Measurements from ENCODE around the gene TSNAXIP1. TPM values are rescaled to one million over a fixed set of nuclear protein-coding genes. Genes with fewer than 3 reads are reported as not detected.
"Not testable (repeated sequence)": the region's sequence is repeated elsewhere in the genome, so short reads cannot be mapped to it uniquely, and the experiment has no call there.

Gene TSNAXIP1
- total and polyA plus RNA-seq, 9 of the 15 experiments (the other 6 are each of a cell fraction or from before 2014, with no cell fraction given) = 0.03 to 0.24 (median 0.11) TPM; not detected in 4

DNA sequence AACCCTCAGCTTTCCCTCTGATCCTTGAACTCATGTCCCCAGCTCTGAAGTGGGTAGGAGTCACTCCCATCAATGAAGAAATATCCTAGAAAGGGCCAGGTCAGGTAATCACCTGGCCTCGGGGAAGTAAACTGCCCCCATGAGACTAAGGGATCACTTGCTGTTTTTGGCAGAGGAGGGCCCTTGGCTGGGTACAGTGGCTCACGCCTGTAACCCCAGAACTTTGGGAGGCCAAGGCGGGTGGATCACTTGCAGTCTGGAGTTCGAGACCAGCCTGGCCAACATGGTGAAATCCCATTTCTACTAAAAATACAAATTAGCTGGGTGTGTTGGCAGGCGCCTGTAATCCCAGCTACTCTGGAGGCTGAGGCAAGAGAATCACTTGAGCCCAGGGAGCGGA is 57.4 kb downstream of the TSNAXIP1 start:
- intact Hi-C loops (cut with micrococcal nuclease) = not testable (repeated sequence)
- 89% methylated on average over 5 of the region's 6 CpGs for WGBS (ENCODE audit: insufficient coverage, low coverage, missing lambda C conversion rate)

DNA sequence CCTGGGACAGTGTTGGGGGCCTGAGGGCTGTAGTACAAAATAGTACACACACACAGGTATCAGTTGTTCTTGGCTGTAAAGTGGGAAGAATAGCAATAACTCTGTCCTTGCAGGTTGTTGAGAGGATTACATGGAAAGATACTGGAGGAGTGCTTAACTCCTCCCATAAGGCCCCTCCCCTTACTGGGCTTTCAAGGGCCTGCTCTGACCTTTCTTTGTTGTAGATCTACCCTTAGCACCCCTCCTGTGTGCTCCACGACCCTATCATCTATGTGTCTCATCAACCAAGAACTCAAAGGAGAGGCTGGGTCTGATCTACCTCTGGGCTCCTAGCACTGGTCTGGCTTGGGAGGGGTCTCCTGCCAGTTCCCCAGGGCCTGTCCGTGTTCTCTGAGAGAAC is 57.9 kb downstream of the TSNAXIP1 start:
- POLR2A ChIA-PET = interaction anchor here (0.7 kb wide), 1 partner anchor 12 kb away, joined by 3 read pairs; no protein-coding TSS in a partner anchor
- peaks cover 84% of the 10 kb centered on the region; the same call in 2 of the 3 replicates for H3K36me3 ChIP-seq (ENCODE audit: control insufficient read depth, insufficient read depth, low read length)
- WGBS (ENCODE audit: insufficient coverage, low coverage, missing lambda C conversion rate) = 60% methylated on average over 2 of the region's 2 CpGs
- no peak for TF ChIP-seq SREBF2 (CRISPR knock-in tag; IDR thresholded peaks at IDR 0.05)
- no peak for TF ChIP-seq RBM39 (optimal IDR thresholded peaks at IDR 0.05; ENCODE audit: low read depth, low read length)
- no peak for TF ChIP-seq ZNF3 (CRISPR knock-in tag; IDR thresholded peaks at IDR 0.05)
- TF ChIP-seq ZZZ3 (IDR thresholded peaks at IDR 0.05) = no peak
- TF ChIP-seq, protein P1, sequence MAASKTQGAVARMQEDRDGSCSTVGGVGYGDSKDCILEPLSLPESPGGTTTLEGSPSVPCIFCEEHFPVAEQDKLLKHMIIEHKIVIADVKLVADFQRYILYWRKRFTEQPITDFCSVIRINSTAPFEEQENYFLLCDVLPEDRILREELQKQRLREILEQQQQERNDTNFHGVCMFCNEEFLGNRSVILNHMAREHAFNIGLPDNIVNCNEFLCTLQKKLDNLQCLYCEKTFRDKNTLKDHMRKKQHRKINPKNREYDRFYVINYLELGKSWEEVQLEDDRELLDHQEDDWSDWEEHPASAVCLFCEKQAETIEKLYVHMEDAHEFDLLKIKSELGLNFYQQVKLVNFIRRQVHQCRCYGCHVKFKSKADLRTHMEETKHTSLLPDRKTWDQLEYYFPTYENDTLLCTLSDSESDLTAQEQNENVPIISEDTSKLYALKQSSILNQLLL (CRISPR knock-in tag; IDR thresholded peaks at IDR 0.05; ENCODE audit: borderline replicate concordance) = no peak
- TF ChIP-seq, protein P2, sequence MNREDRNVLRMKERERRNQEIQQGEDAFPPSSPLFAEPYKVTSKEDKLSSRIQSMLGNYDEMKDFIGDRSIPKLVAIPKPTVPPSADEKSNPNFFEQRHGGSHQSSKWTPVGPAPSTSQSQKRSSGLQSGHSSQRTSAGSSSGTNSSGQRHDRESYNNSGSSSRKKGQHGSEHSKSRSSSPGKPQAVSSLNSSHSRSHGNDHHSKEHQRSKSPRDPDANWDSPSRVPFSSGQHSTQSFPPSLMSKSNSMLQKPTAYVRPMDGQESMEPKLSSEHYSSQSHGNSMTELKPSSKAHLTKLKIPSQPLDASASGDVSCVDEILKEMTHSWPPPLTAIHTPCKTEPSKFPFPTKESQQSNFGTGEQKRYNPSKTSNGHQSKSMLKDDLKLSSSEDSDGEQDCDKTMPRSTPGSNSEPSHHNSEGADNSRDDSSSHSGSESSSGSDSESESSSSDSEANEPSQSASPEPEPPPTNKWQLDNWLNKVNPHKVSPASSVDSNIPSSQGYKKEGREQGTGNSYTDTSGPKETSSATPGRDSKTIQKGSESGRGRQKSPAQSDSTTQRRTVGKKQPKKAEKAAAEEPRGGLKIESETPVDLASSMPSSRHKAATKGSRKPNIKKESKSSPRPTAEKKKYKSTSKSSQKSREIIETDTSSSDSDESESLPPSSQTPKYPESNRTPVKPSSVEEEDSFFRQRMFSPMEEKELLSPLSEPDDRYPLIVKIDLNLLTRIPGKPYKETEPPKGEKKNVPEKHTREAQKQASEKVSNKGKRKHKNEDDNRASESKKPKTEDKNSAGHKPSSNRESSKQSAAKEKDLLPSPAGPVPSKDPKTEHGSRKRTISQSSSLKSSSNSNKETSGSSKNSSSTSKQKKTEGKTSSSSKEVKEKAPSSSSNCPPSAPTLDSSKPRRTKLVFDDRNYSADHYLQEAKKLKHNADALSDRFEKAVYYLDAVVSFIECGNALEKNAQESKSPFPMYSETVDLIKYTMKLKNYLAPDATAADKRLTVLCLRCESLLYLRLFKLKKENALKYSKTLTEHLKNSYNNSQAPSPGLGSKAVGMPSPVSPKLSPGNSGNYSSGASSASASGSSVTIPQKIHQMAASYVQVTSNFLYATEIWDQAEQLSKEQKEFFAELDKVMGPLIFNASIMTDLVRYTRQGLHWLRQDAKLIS (CRISPR knock-in tag; IDR thresholded peaks at IDR 0.05) = no peak
- TF ChIP-seq, protein P3, sequence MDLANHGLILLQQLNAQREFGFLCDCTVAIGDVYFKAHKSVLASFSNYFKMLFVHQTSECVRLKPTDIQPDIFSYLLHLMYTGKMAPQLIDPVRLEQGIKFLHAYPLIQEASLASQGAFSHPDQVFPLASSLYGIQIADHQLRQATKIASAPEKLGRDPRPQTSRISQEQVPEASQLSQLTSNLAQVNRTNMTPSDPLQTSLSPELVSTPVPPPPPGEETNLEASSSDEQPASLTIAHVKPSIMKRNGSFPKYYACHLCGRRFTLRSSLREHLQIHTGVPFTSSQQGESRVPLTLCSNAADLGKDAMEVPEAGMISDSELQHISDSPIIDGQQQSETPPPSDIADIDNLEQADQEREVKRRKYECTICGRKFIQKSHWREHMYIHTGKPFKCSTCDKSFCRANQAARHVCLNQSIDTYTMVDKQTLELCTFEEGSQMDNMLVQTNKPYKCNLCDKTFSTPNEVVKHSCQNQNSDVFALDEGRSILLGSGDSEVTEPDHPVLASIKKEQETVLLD (IDR thresholded peaks at IDR 0.05) = no peak

More for the DNA sequence above, 57.4 kb downstream of the TSNAXIP1 start:
- FAIRE-seq; BruUV-seq (replicated peaks); H3K27me3 ChIP-seq (ENCODE audit: control insufficient read depth in 2 of 2, insufficient read depth in 2 of 2, low read length in 2 of 2); H3K27ac ChIP-seq (ENCODE audit: extremely low read depth, low read depth, low read length); DNase-seq (ENCODE audit: extremely low read depth in 1 of 4, low spot score in 3 of 4); ATAC-seq; in situ Hi-C loops (cut with MboI); H3K4me3 ChIP-seq; H3K9me1 ChIP-seq (ENCODE audit: control insufficient read depth, insufficient read depth, low read length); H3K4me2 ChIP-seq (ENCODE audit: insufficient read depth, low read length); H3K9me3 ChIP-seq (replicated peaks; ENCODE audit: control insufficient read depth, insufficient read depth, low read depth, low read length); H2AFZ ChIP-seq (ENCODE audit: low read depth, low read length): not testable (repeated sequence)
- Histone ChIP-seq H3K36me3 (ENCODE audit: control insufficient read depth, insufficient read depth, low read length) (peaks cover 80% of the 10 kb centered on the region; the same call in 2 of the 3 replicates), H3K9ac (ENCODE audit: insufficient read depth in 1 of 2, low read depth in 2 of 2, low read length in 2 of 2) (peak overlapping the region in 1 of 2 experiments; percentile 31; a peak in 1 of 4 replicates), H3K79me2 (ENCODE audit: control insufficient read depth, insufficient read depth, low read length) (peaks cover 58% of the 10 kb centered on the region), H4K20me1 (replicated peaks; ENCODE audit: control insufficient read depth, insufficient read depth, low read length) (peaks cover 27% of the 10 kb centered on the region), H3K4me1 (replicated peaks in 1 of 2; ENCODE audit: control insufficient read depth in 2 of 2, insufficient read depth in 2 of 2, low read length in 2 of 2) (peaks cover 10 to 11% of the 10 kb centered on the region in 2 experiments; a peak in 4 of 5 replicates)
- CTCF ChIA-PET (ENCODE audit: low intra/inter-chr PET ratio) = interaction anchor here (1.7 kb wide), 1 partner anchor 47 kb away, joined by 13 read pairs; no protein-coding TSS in a partner anchor
- POLR2A ChIA-PET = interaction anchor here (0.6 to 1.3 kb wide), 4 partner anchors 10 to 229 kb away, joined by 3 to 4 read pairs (median 4); no protein-coding TSS in a partner anchor

More for the DNA sequence above, 57.9 kb downstream of the TSNAXIP1 start:
- Histone ChIP-seq H3K27me3 (ENCODE audit: control insufficient read depth in 2 of 2, insufficient read depth in 2 of 2, low read length in 2 of 2) (no peaks in the 10 kb centered on the region), H4K20me1 (replicated peaks; ENCODE audit: control insufficient read depth, insufficient read depth, low read length) (peaks cover 27% of the 10 kb centered on the region), H2AFZ (ENCODE audit: low read depth, low read length) (no peak overlapping the region), H3K27ac (ENCODE audit: extremely low read depth, low read depth, low read length) (no peak overlapping the region), H3K9me3 (replicated peaks; ENCODE audit: control insufficient read depth, insufficient read depth, low read depth, low read length) (no peaks in the 10 kb centered on the region), H3K4me1 (replicated peaks in 1 of 2; ENCODE audit: control insufficient read depth in 2 of 2, insufficient read depth in 2 of 2, low read length in 2 of 2) (peaks cover 10 to 11% of the 10 kb centered on the region in 2 experiments; a peak in 4 of 5 replicates), H3K9ac (ENCODE audit: insufficient read depth in 1 of 2, low read depth in 2 of 2, low read length in 2 of 2) (no peak overlapping the region), H3K9me1 (ENCODE audit: control insufficient read depth, insufficient read depth, low read length) (no peaks in the 10 kb centered on the region), H3K4me2 (ENCODE audit: insufficient read depth, low read length) (no peak overlapping the region), H3K4me3 (no peak overlapping the region), H3K79me2 (ENCODE audit: control insufficient read depth, insufficient read depth, low read length) (peaks cover 53% of the 10 kb centered on the region)
- in situ Hi-C loops (cut with MboI) (no loop called here), intact Hi-C loops (cut with micrococcal nuclease) (no loop called here)
- DNase-seq (ENCODE audit: extremely low read depth in 1 of 4, low spot score in 3 of 4) (no peak), FAIRE-seq (no peak), ATAC-seq (peak; percentile 59; the same call in 2 of the 3 replicates)
- no TSS peak for BruUV-seq (replicated peaks)
- CTCF ChIA-PET (ENCODE audit: low intra/inter-chr PET ratio) = interaction anchor here (0.6 to 1.7 kb wide), 3 partner anchors 23 to 192 kb away, joined by 3 to 13 read pairs (median 4); no protein-coding TSS in a partner anchor

Measured in K562 (cell line).